Myometrial cell (primary cell): ENCODE measurements around the gene HDGFL2. TPM values are rescaled to one million over a fixed set of nuclear protein-coding genes. Genes with fewer than 3 reads are reported as not detected.

ENCODE experiments used
- total RNA-seq: library from RNA; depleted of rRNA; stranded (reverse); fragments of >200 nt; gene quantifications from 2 replicates; pipeline ENCODE4 v1.2.3, GENCODE V29; 2015

Gene HDGFL2
- 74.6 and 78.7 TPM in 2 replicates for total RNA-seq

GRCh38 chr19:4472174-4472974 is at the start of gene HDGFL2:
HDGFL2 (plus strand) TSS chr19:4472297; CDS start chr19:4472351, 54 bp downstream.

GRCh38 chr19:4457654-4458395 is 14.3 kb upstream of the HDGFL2 start, which contains the start of gene UBXN6:
UBXN6 (minus strand) TSS chr19:4457794; CDS start chr19:4457697, 97 bp downstream.

GRCh38 chr19:4518345-4519171 is 46.5 kb downstream of the HDGFL2 start, which contains the start of gene PLIN4:
PLIN4 (minus strand) TSS chr19:4518486; CDS start chr19:4518272, 214 bp downstream.

DNA sequence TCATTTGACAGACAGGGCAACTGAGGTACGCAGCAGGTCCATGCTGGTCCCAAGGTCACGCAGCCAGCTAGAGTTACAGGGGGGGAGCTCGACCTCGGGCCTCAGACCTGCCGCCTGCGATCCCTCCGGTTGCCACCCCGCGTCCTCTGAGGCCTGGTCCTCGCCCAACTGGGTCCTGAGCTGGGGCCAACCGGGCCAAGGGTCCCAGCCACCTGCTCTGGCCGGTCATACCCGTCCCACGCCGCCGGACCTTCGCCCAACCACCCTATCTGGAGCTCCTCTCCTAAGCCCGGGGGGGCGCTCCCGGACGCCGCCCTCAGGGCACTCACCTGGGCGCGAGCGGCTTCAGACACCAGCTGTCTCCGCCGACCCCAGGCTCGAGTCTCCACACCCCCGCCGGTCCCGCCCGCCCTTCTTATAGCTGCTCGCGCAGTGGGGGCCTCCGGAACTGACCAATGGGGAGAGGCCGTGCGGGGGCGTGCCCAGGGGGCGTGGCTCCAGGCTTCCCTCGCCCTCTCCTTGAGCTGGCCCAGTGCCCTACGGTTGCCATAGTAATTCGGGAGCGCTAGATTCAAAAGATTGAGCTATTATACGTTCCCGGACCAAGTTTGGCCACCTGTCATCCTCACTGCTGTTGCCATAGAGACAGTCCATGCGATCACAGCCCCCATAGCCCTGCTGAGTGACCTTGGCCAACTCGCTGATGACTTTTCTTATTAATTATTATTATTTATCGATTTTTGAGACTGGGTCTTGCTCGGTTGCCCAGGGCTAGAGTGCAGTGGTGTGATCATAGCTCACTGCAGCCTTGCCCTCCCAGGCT is 63.0 kb downstream of the HDGFL2 start, which contains the start of gene PLIN5:
TSS of gene PLIN5 (minus strand) at position 389 of the 823 bp plus-strand sequence. CDS start 1,150 bp downstream, outside the sequence.

GRCh38 chr19:4539693-4540581 is 67.8 kb downstream of the HDGFL2 start, which contains the start of gene LRG1:
LRG1 (minus strand) TSS chr19:4540036; CDS start chr19:4540013, 23 bp downstream.

Other genes with a start within 250 kb of the HDGFL2 start
- gene EBI3, start 242.8 kb upstream of the HDGFL2 start, total RNA-seq = 0.35 TPM in 1 of 2 replicates, not detected in the other
- 15.6 and 17.2 TPM in 2 replicates for gene YJU2, start 225.2 kb upstream of the HDGFL2 start, total RNA-seq
- 0.86 TPM in 1 of 2 replicates, not detected in the other for gene SHD, start 193.0 kb upstream of the HDGFL2 start, total RNA-seq
- gene TMIGD2, start 169.9 kb upstream of the HDGFL2 start, total RNA-seq = not detected in 2 replicates
- 5.2 and 14.4 TPM in 2 replicates for gene FSD1, start 167.7 kb upstream of the HDGFL2 start, total RNA-seq
- 18.4 and 20.2 TPM in 2 replicates for gene STAP2, start 133.5 kb upstream of the HDGFL2 start, total RNA-seq
- gene MPND, start 128.7 kb upstream of the HDGFL2 start, total RNA-seq = 2.5 and 3.5 TPM in 2 replicates
- gene SH3GL1, start 71.8 kb upstream of the HDGFL2 start, total RNA-seq = 117 and 129 TPM in 2 replicates
- gene CHAF1A, start 69.7 kb upstream of the HDGFL2 start, total RNA-seq = 9.5 and 17.2 TPM in 2 replicates
- gene UBXN6, start 14.5 kb upstream of the HDGFL2 start, total RNA-seq = 76.0 and 92.8 TPM in 2 replicates
- gene PLIN4, start 46.2 kb downstream of the HDGFL2 start, total RNA-seq = 0.71 and 1.2 TPM in 2 replicates
- 0.18 TPM in 1 of 2 replicates, not detected in the other for gene PLIN5, start 62.9 kb downstream of the HDGFL2 start, total RNA-seq
- not detected in 2 replicates for gene LRG1, start 67.7 kb downstream of the HDGFL2 start, total RNA-seq
- gene SEMA6B, start 87.4 kb downstream of the HDGFL2 start, total RNA-seq = 0.53 and 0.86 TPM in 2 replicates
- 5.5 and 8.0 TPM in 2 replicates for gene TNFAIP8L1, start 167.2 kb downstream of the HDGFL2 start, total RNA-seq
- 254 and 310 TPM in 2 replicates for gene MYDGF, start 198.0 kb downstream of the HDGFL2 start, total RNA-seq